Erythroblast (primary cell): ENCODE measurements around the gene CENPF.

Experiments
- GATA1 ChIP-seq: IDR thresholded peaks from 2 replicates; pipeline ENCODE4 v1.6.1; 2011; ENCODE audit warnings: low read depth, mild to moderate bottlenecking, control low read depth, low read length, moderate library complexity
- POLR2A ChIP-seq: IDR thresholded peaks from 2 replicates; pipeline ENCODE4 v1.6.1; 2011; ENCODE audit warnings: mild to moderate bottlenecking, low read length

- no peak for TF ChIP-seq POLR2A
- TF ChIP-seq GATA1, result no peak
Observed at GRCh38 chr1:214660190-214660589, 57.2 kb downstream of the CENPF start.
